HG03196 (cell line): ENCODE results near the gene DCAF5.
"Not testable (repeated sequence)": the region's sequence is repeated elsewhere in the genome, so short reads cannot be mapped to it uniquely, and the experiment has no call there.

Experiments
- ATAC-seq: cut with Tn5 transposase; IDR thresholded peaks from one replicate; pipeline ENCODE4 v1.9.1; 2021; ENCODE audit not compliant: unreplicated experiment

DCAF5 gene

GRCh38 chr14:69101331-69101826 lies 51.5 kb downstream of the DCAF5 start:
- ATAC-seq, result no peak

DNA sequence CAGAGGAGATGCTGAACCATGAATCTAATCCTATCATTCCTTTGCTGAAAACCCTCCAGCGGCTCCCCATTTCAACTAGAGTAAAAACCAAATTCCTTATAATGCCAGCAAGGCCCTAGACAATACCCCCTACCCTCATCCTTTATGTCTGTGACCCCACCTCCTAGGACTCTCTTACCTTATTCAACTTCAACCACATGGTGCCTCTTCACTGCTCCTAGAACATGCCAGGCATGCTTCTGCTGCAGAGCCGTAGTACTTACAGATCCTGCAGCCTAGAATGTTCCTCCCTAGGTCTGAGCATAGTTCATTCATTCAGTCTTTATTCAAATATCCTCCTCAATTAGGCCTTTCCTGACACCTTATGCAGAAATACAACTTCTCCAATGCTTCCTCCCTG lies 54.9 kb downstream of the DCAF5 start:
- ATAC-seq, result no peak

DNA sequence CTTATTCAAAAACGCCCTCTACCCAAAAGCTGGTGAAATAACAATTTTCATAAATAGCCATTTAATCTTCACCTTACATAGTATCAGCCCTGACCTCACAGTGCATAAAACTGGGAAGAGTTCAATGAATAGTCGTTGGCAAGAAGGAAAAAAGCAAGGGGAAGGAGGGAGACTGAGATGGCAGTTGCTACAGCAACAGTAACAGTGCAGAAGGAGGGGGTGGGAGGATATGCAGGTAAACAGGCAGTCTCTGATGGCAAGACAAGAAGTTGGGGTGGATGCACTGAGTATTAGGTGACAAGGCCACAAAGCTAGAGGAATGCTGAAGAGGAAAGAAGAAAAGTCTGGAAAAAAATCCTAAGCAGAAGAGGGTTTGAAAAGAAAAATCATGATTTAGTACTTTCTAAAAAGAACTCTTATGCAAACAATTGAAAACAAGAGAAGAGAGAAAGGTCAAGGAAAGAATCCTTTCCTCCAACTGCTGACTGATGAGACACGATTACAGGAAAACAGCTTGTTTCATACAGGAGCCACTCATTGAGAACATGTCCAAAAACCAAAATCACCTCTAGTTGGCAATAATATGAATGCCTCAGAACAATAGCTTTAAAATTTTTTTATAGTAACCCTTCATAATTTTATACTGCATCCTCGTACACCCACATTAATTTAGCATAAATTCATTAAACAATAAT lies 56.0 kb downstream of the DCAF5 start:
- ATAC-seq, result no peak

- no peak for ATAC-seq
Measured at GRCh38 chr14:69096246-69096645, 56.7 kb downstream of the DCAF5 start.

DNA sequence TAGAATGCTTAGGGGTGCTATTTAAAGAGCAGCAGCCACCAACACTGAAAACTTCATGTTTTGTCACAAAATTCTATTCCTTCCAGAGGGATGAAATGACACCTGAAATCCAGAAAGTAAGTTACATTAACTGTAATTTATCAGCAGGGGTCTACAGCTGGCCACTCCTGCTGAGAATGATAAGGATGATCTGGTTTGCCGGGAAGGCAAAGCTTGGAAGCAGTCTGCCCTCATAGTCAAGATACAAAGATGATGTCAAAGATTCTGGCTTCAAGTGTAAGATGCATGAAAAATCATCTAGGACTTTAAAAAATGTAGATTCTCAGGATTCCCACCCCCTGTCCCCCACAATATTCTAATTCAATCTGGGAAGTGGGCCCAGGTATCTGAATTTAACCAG lies 58.4 kb downstream of the DCAF5 start:
- no peak for ATAC-seq

- ATAC-seq, result no peak
Measured at GRCh38 chr14:69093631-69094421, 59.1 kb downstream of the DCAF5 start.

DNA sequence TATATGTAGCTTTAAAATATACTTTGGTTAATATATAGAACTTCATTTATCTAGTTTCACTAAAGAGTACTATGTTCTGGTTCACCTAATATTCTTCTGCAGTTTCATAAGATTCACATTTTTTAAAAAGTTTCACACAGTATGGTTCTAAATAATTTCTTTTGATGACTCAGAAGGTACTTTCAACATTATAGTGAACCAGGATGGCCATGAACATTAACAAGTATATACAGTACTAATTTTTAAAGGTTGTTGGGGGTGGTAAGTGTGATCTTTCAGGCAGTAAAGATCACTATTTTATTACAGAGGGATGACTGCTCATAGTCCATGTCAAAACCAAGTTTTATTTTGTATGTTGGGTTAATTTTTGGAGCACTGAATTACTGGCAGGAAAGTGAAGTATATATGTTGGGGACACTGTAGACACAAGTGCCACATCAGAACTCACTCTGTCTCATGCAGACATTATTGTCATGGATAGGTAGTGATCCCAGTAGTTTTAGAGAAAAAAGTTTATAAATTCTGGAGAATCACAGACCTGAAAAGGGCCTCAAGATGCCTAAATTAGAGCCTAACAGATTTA lies 60.0 kb downstream of the DCAF5 start:
- no peak for ATAC-seq

GRCh38 chr14:69091695-69092094 lies 61.2 kb downstream of the DCAF5 start:
- ATAC-seq, result no peak

DNA sequence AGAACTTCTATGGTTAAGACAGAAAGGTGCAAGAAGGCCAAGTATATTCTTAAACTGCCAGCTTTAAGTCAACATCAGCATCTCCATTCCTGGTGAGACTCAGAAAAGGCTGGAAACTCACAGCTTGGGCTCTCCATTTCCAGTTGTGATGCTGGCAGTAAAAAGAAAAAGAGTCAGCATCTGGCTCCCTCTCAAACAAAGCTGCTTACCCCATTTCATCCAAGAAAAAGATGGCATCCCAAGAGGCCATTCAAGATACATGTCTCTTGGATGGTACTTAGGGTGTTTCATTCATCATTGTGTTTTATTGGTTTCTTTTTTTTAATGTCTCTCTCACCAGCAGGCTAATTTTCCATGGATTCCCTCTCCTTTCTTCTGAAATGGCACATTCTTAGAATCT lies 61.9 kb downstream of the DCAF5 start:
- ATAC-seq, result no peak

- ATAC-seq, result no peak
Measured at GRCh38 chr14:69090187-69090789, 62.6 kb downstream of the DCAF5 start.

DNA sequence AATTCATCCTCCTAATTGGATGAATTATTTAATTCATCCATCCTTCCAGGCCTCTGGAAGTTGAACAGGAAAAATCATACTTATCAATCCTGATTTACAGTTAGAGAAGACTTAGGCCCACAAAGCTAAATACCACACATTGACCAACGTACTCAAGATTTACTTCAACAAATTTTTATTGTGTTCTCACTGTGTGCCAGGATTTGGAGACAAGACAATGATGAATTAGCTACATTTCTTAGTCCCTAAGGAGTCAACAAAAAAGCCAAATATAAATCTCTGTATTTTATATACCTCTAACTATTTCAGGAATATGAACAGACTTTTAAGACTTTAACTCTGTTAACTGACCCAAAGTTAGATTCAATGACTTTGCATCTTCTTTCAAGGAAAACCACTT lies 63.9 kb downstream of the DCAF5 start:
- ATAC-seq, result no peak

GRCh38 chr14:69088586-69088985 lies 64.3 kb downstream of the DCAF5 start:
- ATAC-seq, result no peak

DNA sequence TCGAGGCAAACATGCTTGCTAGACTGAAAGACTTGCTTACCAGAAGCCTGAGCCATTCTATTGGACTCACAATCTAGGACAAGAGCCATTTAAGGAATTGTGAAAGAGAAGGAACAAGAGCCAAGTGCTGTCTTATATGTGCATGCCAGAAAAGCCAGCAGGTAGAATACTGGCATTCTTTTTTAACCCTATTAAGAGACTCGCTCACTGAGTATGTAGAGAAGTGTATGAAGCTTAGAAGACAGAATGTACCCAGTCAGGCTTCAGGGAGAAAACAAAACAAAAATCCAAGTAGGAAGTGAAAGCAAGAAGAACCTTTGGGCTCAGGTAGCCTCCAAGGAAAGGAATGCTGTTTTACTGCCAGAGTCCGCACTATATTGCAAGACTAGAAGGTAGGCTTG lies 65.9 kb downstream of the DCAF5 start:
- no peak for ATAC-seq

DNA sequence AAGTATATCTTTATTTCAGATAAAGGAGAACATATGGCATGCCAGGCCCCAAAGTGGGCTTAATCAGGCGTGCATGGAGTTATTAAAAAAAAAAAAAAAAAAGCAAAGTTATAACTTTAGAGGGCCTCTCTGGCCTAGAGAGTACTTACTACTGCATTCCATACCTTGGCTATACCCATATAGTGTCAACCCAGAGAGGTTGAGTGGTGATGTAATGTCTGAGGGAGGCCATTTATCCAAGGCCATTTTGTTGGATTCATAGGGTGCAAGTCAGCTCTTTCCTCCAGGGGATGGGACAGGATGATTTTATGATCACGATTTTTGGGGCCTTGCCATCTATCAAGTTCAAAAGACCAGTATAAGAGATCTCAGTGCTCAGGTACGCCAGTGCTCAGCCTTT lies 66.4 kb downstream of the DCAF5 start:
- no peak for ATAC-seq

DNA sequence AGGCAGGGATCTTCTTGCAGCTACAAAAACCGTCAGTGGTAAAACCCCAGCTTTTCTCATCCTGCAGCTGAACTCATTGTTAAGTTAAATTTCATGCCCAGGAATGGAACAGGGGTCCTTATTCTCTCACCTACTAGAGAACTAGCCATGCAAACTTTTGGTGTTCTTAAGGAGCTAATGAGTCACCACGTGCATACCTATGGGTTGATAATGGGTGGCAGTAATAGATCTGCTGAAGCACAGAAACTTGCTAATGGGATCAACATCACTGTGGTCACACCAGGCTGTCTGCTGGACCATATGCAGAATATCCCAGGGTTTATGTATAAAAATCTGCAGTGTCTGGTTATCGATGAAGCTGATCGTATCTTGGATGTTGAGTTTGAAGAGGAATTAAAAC lies 68.9 kb downstream of the DCAF5 start:
- no peak for ATAC-seq

- ATAC-seq, result no peak
Measured at GRCh38 chr14:69083181-69083580, 69.7 kb downstream of the DCAF5 start.

DNA sequence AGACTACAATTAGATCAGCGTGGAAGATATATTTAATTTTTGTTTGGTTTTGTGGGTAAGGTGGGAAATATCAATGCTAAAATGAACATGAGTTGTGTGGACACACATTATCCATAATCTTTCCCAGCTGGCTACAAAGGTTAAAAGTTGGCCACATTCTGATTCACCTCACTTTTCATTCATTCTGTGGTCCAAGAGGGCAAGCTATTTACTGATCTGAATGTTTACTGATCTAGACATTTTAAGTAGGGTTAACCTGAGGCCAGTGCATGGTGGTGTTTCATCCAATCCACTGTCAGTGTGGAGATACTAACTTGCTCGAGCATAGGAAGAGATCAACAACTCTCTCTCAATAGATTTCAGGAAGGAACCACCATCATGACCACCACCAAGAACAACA lies 71.6 kb downstream of the DCAF5 start:
- ATAC-seq, result no peak

- no peak for ATAC-seq
Measured at GRCh38 chr14:69079747-69080146, 73.2 kb downstream of the DCAF5 start.

DNA sequence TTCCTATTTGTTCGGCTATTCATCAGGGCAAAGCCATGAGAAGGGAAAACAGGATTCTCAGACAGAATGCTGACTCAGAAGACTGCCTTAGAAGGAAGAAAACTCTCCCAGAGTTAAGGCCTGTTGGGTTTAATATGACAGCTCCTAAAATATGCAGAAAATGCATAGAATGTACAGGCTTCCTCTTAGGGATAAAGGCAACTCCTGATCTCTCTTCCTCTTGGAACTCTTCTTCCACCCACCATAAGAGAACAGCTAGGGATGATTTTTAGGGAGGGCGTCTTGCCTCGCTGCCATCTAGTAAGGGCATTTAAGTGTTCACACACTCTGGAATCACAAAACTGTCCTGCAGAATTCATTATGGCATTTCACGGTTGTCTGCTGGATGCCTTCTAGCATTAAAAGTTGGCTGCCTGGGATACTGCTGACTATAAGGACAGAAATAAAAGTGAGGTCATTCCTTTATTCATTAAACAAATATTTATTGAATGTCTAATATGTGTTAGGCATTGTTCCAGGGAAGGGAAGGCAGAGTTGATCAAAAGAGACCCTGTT lies 73.7 kb downstream of the DCAF5 start:
- ATAC-seq, result no peak

GRCh38 chr14:69077841-69078240 lies 75.1 kb downstream of the DCAF5 start:
- ATAC-seq, result no peak

DNA sequence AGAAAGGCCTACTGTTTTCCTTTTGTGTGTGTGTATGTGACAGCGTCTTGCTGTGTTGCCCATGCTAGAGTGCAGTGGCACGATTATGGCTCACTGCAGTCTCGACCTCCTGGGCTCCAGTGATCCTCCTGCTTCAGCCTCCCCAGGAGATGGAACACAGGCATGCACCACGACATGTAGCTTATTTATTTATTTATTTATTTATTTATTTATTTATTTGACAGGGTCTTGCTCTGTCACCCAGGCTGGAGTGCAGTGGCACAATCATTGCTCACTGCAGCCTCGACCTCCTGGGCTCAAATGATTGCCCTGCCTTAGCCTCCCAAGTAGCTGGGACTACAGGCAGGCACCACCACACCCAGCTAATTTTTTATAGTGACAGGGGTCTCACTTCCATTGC lies 75.7 kb downstream of the DCAF5 start:
- not testable (repeated sequence) for ATAC-seq
